ENCODE results near the gene TEX54. TPM values are rescaled to one million over a fixed set of nuclear protein-coding genes. Genes with fewer than 3 reads are reported as not detected.

The TEX54 gene
- total and polyA plus RNA-seq, 8 donors = 0.65 TPM; not detected in 7

DNA sequence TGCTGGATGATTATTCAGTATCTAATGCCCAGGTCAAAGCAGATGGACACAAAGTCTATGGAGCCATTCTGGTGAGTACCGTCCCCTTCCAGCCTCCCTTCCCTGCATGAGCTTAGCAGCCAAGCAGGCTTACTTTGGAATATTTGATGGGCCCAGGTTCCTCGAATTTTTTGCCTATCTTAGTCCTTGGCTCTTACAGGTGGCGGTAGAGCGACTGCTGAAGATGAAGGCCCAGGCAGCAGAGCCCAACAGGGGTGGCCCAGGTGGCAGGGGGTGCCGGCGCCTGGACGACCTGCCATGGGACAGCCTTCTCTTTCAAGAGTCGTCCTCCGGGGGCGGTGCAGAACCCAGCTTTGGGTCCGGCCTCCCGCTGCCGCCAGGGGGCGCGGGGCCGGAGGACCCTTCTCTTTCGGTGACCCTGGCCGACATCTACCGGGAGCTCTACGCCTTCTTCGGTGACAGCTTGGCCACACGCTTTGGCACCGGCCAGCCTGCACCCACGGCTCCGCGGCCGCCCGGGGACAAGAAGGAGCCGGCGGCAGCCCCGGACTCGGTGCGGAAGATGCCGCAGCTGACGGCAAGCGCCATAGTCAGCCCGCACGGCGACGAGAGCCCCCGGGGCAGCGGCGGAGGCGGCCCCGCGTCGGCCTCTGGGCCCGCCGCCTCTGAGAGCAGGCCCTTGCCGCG is 46.2 kb downstream of the TEX54 start:
- peak overlapping the region; percentile 77 to 86 (median 84) for H3K4me3 ChIP-seq
- H3K27me3 ChIP-seq = no peaks in the 10 kb centered on the region
- intact Hi-C loops (cut with DNase I) = loop anchor here in 2 of 3 donors (5.0 to 10.0 kb wide), 2 partner anchors 76 to 78 kb away; no protein-coding TSS in a partner anchor
- no peaks in the 10 kb centered on the region for H3K9me3 ChIP-seq
- 1% methylated on average over 42 to 51 of the region's 51 CpGs for WGBS, 2 donors
- DNase-seq (peak; percentile 81 to 94 (median 88)), ATAC-seq (peak; percentile 72 to 83 (median 80)), FAIRE-seq (no peak)
- peaks cover 4 to 22% (median 22%) of the 10 kb centered on the region in 3 donors for H3K4me1 ChIP-seq
- peaks cover 0 to 3% (median 0%) of the 10 kb centered on the region in 3 donors for H3K36me3 ChIP-seq
- peak; percentile 92 to 97 (median 94) for TF ChIP-seq CTCF (IDR thresholded peaks at IDR 0.05)
- H3K27ac ChIP-seq = peak overlapping the region; percentile 94 to 96 (median 95)

GRCh38 chr11:62782753-62783152 is 49.9 kb downstream of the TEX54 start:
- H3K36me3 ChIP-seq = peaks cover 0 to 7% (median 0%) of the 10 kb centered on the region in 3 donors
- 91% methylated on average over 7 of the region's 7 CpGs for WGBS, 2 donors
- ATAC-seq = no peak

More at GRCh38 chr11:62782753-62783152, 49.9 kb downstream of the TEX54 start:
- no peak for TF ChIP-seq CTCF (IDR thresholded peaks at IDR 0.05)
- DNase-seq (no peak), FAIRE-seq (no peak)
- Histone ChIP-seq H3K27me3 (no peaks in the 10 kb centered on the region), H3K27ac (no peak overlapping the region), H3K9me3 (no peaks in the 10 kb centered on the region), H3K4me1 (peaks cover 4 to 6% (median 6%) of the 10 kb centered on the region in 3 donors), H3K4me3 (no peak overlapping the region)
- intact Hi-C loops (cut with DNase I) = loop anchor here in 1 of 3 donors (10.0 kb wide), 1 partner anchor 82 kb away; no protein-coding TSS in a partner anchor

Small RNAs within 50 kb of the gene (microRNA-seq; reads per million reads assigned to microRNA genes)
- gene MIR6514 (0.39 to 0.88 reads per million in 2 donors), gene MIR6748 (0 reads per million in 2 donors)

Other genes with a start within 250 kb of the TEX54 start
- 10 to 100 TPM; 12.0 to 20.3 (median 14.6) TPM for gene TUT1, start 241.3 kb downstream of the TEX54 start, total RNA-seq
- 10 to 100 TPM; 24.6 to 33.4 TPM for gene TUT1, start 241.3 kb downstream of the TEX54 start, polyA plus RNA-seq
- gene MTA2, start 231.0 kb downstream of the TEX54 start, total RNA-seq = 10 to 100 TPM; 14.7 to 35.6 (median 23.0) TPM
- 10 to 100 TPM; 28.7 to 42.3 TPM for gene MTA2, start 231.0 kb downstream of the TEX54 start, polyA plus RNA-seq
- gene EML3, start 220.1 kb downstream of the TEX54 start, total RNA-seq = 10 to 100 TPM; 22.0 to 34.1 (median 23.4) TPM
- gene EML3, start 220.1 kb downstream of the TEX54 start, polyA plus RNA-seq = 10 to 100 TPM; 70.7 to 86.4 TPM
- gene ROM1, start 219.6 kb downstream of the TEX54 start, total RNA-seq = 1 to 10 TPM in 4 of 6 donors, under 1 TPM in 2; 0.65 to 2.8 (median 1.6) TPM
- 1 to 10 TPM; 5.1 to 5.6 TPM for gene ROM1, start 219.6 kb downstream of the TEX54 start, polyA plus RNA-seq
- gene B3GAT3, start 210.9 kb downstream of the TEX54 start, total RNA-seq = 10 to 100 TPM; 13.2 to 24.1 (median 17.1) TPM
- gene B3GAT3, start 210.9 kb downstream of the TEX54 start, polyA plus RNA-seq = 10 to 100 TPM; 45.7 to 50.8 TPM
- gene GANAB, start 186.2 kb downstream of the TEX54 start, total RNA-seq = 100 to 1,000 TPM; 106 to 210 (median 152) TPM
- 10 to 100 TPM; 88.1 to 93.1 TPM for gene GANAB, start 186.2 kb downstream of the TEX54 start, polyA plus RNA-seq
- 10 to 100 TPM in 3 of 6 donors, 1 to 10 TPM in 3; 5.8 to 12.9 (median 9.5) TPM for gene INTS5, start 179.5 kb downstream of the TEX54 start, total RNA-seq
- 1 to 10 TPM; 4.5 to 4.6 TPM for gene INTS5, start 179.5 kb downstream of the TEX54 start, polyA plus RNA-seq
- 10 to 100 TPM; 13.2 to 21.3 (median 16.9) TPM for gene C11orf98, start 167.6 kb downstream of the TEX54 start, total RNA-seq
- gene C11orf98, start 167.6 kb downstream of the TEX54 start, polyA plus RNA-seq = 10 to 100 TPM; 56.3 to 70.8 TPM
- 10 to 100 TPM in 1 of 6 donors, 1 to 10 TPM in 5; 4.0 to 11.0 (median 7.3) TPM for gene CSKMT, start 167.5 kb downstream of the TEX54 start, total RNA-seq
- gene CSKMT, start 167.5 kb downstream of the TEX54 start, polyA plus RNA-seq = 10 to 100 TPM; 19.6 to 25.4 TPM
- gene UQCC3, start 161.2 kb downstream of the TEX54 start, total RNA-seq = 1 to 10 TPM; 3.2 to 4.9 (median 3.6) TPM
- gene UQCC3, start 161.2 kb downstream of the TEX54 start, polyA plus RNA-seq = 10 to 100 TPM; 14.1 to 17.3 TPM
- gene LBHD1, start 160.6 kb downstream of the TEX54 start, total RNA-seq = 1 to 10 TPM; 1.4 to 4.0 (median 2.8) TPM
- 10 to 100 TPM in 1 of 2 donors, 1 to 10 TPM in 1; 7.1 to 21.7 TPM for gene LBHD1, start 160.6 kb downstream of the TEX54 start, polyA plus RNA-seq
- 10 to 100 TPM; 37.7 to 67.7 (median 51.9) TPM for gene UBXN1, start 153.8 kb downstream of the TEX54 start, total RNA-seq
- 100 to 1,000 TPM in 1 of 2 donors, 10 to 100 TPM in 1; 86.0 to 104 TPM for gene UBXN1, start 153.8 kb downstream of the TEX54 start, polyA plus RNA-seq
- gene LRRN4CL, start 143.3 kb downstream of the TEX54 start, total RNA-seq = 1 to 10 TPM in 2 of 6 donors, under 1 TPM in 4; 0.16 to 1.6 (median 0.53) TPM
- gene LRRN4CL, start 143.3 kb downstream of the TEX54 start, polyA plus RNA-seq = under 1 TPM; 0.23 to 0.76 TPM
- 10 to 100 TPM; 30.3 to 58.6 (median 47.9) TPM for gene BSCL2, start 125.4 kb downstream of the TEX54 start, total RNA-seq
- gene BSCL2, start 125.4 kb downstream of the TEX54 start, polyA plus RNA-seq = 100 to 1,000 TPM in 1 of 2 donors, 10 to 100 TPM in 1; 99.2 to 151 TPM
- gene GNG3, start 125.2 kb downstream of the TEX54 start, total RNA-seq = under 1 TPM in 2 of 6 donors, not detected in 4; 0.19 to 0.37 TPM
- under 1 TPM in 1 of 2 donors, not detected in 1; 0.26 TPM for gene GNG3, start 125.2 kb downstream of the TEX54 start, polyA plus RNA-seq
- gene HNRNPUL2, start 105.4 kb downstream of the TEX54 start, total RNA-seq = 10 to 100 TPM; 17.5 to 26.2 (median 18.0) TPM
- gene HNRNPUL2, start 105.4 kb downstream of the TEX54 start, polyA plus RNA-seq = 10 to 100 TPM; 19.1 to 25.9 TPM
- gene TTC9C, start 104.4 kb downstream of the TEX54 start, total RNA-seq = 10 to 100 TPM in 4 of 6 donors, 1 to 10 TPM in 2; 7.6 to 17.8 (median 10.5) TPM
- gene TTC9C, start 104.4 kb downstream of the TEX54 start, polyA plus RNA-seq = 10 to 100 TPM; 16.7 to 20.3 TPM
- gene ZBTB3, start 78.7 kb downstream of the TEX54 start, total RNA-seq = 1 to 10 TPM; 3.7 to 9.8 (median 5.4) TPM
- gene ZBTB3, start 78.7 kb downstream of the TEX54 start, polyA plus RNA-seq = 1 to 10 TPM; 2.0 to 2.4 TPM
- gene POLR2G, start 71.3 kb downstream of the TEX54 start, total RNA-seq = 10 to 100 TPM; 15.1 to 32.0 (median 22.6) TPM
- 10 to 100 TPM; 36.4 to 67.1 TPM for gene POLR2G, start 71.3 kb downstream of the TEX54 start, polyA plus RNA-seq
- gene TAF6L, start 61.4 kb downstream of the TEX54 start, total RNA-seq = 10 to 100 TPM in 4 of 6 donors, 1 to 10 TPM in 2; 9.3 to 18.6 (median 11.7) TPM
- 10 to 100 TPM; 37.2 to 53.5 TPM for gene TAF6L, start 61.4 kb downstream of the TEX54 start, polyA plus RNA-seq
- 10 to 100 TPM; 14.8 to 26.2 (median 19.1) TPM for gene TMEM179B, start 45.4 kb downstream of the TEX54 start, total RNA-seq
- gene TMEM179B, start 45.4 kb downstream of the TEX54 start, polyA plus RNA-seq = 10 to 100 TPM; 27.1 to 59.6 TPM
- gene TMEM223, start 40.8 kb downstream of the TEX54 start, total RNA-seq = 1 to 10 TPM; 5.0 to 9.1 (median 6.9) TPM
- gene TMEM223, start 40.8 kb downstream of the TEX54 start, polyA plus RNA-seq = 10 to 100 TPM; 16.3 to 16.6 TPM
- 10 to 100 TPM; 20.9 to 60.9 (median 30.8) TPM for gene NXF1, start 27.4 kb downstream of the TEX54 start, total RNA-seq
- gene NXF1, start 27.4 kb downstream of the TEX54 start, polyA plus RNA-seq = 100 to 1,000 TPM; 150 to 294 TPM
- 10 to 100 TPM; 22.8 to 31.2 (median 26.9) TPM for gene STX5, start 790 bp downstream of the TEX54 start, total RNA-seq
- gene STX5, start 790 bp downstream of the TEX54 start, polyA plus RNA-seq = 10 to 100 TPM; 18.6 to 27.9 TPM
- gene WDR74, start 6.7 kb upstream of the TEX54 start, total RNA-seq = 10 to 100 TPM; 18.4 to 35.1 (median 27.1) TPM
- gene WDR74, start 6.7 kb upstream of the TEX54 start, polyA plus RNA-seq = 10 to 100 TPM; 47.6 to 59.5 TPM
- gene SLC3A2, start 48.1 kb upstream of the TEX54 start, total RNA-seq = 100 to 1,000 TPM in 1 of 6 donors, 10 to 100 TPM in 5; 68.8 to 331 (median 75.1) TPM
- 100 to 1,000 TPM in 1 of 2 donors, 10 to 100 TPM in 1; 66.9 to 116 TPM for gene SLC3A2, start 48.1 kb upstream of the TEX54 start, polyA plus RNA-seq
- under 1 TPM in 5 of 6 donors, not detected in 1; 0.06 to 0.15 (median 0.09) TPM for gene CHRM1, start 88.5 kb upstream of the TEX54 start, total RNA-seq
- gene CHRM1, start 88.5 kb upstream of the TEX54 start, polyA plus RNA-seq = under 1 TPM; 0.14 to 0.19 TPM
- gene SLC22A6, start 152.1 kb upstream of the TEX54 start, total RNA-seq = not detected
- gene SLC22A6, start 152.1 kb upstream of the TEX54 start, polyA plus RNA-seq = not detected
- not detected for gene SLC22A8, start 183.0 kb upstream of the TEX54 start, total RNA-seq
- not detected for gene SLC22A8, start 183.0 kb upstream of the TEX54 start, polyA plus RNA-seq